Activated CD4-positive, alpha-beta T cell treated with anti-CD3 and anti-CD28 coated beads, Interleukin-2, amount 50 U/mL, for 16 hours (primary cell): ENCODE measurements around the gene NBL1.

Source experiments
- DNase-seq: peaks from one replicate; pipeline ENCODE4 v3.0.0-alpha.2; 2020

NBL1 gene

GRCh38 chr1:19676438-19676922, 32.4 kb downstream of the NBL1 start:
- peak; percentile 25 for DNase-seq

- DNase-seq, result no peak
Measured at GRCh38 chr1:19678493-19678892, 34.4 kb downstream of the NBL1 start.

GRCh38 chr1:19678931-19679453, 34.9 kb downstream of the NBL1 start:
- no peak for DNase-seq

- no peak for DNase-seq
Measured at GRCh38 chr1:19679691-19680090, 35.6 kb downstream of the NBL1 start.

GRCh38 chr1:19680644-19681043, 36.5 kb downstream of the NBL1 start:
- DNase-seq, result no peak

GRCh38 chr1:19682257-19682656, 38.1 kb downstream of the NBL1 start:
- DNase-seq, result no peak

- DNase-seq, result no peak
Measured at GRCh38 chr1:19682901-19683300, 38.8 kb downstream of the NBL1 start.

- no peak for DNase-seq
Measured at GRCh38 chr1:19683351-19683750, 39.2 kb downstream of the NBL1 start.

- no peak for DNase-seq
Measured at GRCh38 chr1:19684677-19685076, 40.6 kb downstream of the NBL1 start.

- no peak for DNase-seq
Measured at GRCh38 chr1:19685994-19686393, 41.9 kb downstream of the NBL1 start.

- no peak for DNase-seq
Measured at GRCh38 chr1:19687414-19687813, 43.3 kb downstream of the NBL1 start.

GRCh38 chr1:19688041-19688842, 44.1 kb downstream of the NBL1 start:
- no peak for DNase-seq

- no peak for DNase-seq
Measured at GRCh38 chr1:19689085-19689757, 45.1 kb downstream of the NBL1 start.

- DNase-seq, result no peak
Measured at GRCh38 chr1:19689856-19690255, 45.7 kb downstream of the NBL1 start.

GRCh38 chr1:19690342-19690741, 46.2 kb downstream of the NBL1 start:
- no peak for DNase-seq

GRCh38 chr1:19694298-19694697, 50.2 kb downstream of the NBL1 start:
- no peak for DNase-seq

GRCh38 chr1:19695772-19696171, 51.7 kb downstream of the NBL1 start:
- no peak for DNase-seq

GRCh38 chr1:19696820-19697219, 52.7 kb downstream of the NBL1 start:
- no peak for DNase-seq

GRCh38 chr1:19698181-19698580, 54.1 kb downstream of the NBL1 start:
- DNase-seq, result no peak

GRCh38 chr1:19700079-19700777, 56.1 kb downstream of the NBL1 start:
- no peak for DNase-seq

GRCh38 chr1:19703280-19703679, 59.2 kb downstream of the NBL1 start:
- DNase-seq, result no peak

GRCh38 chr1:19704247-19705113, 60.4 kb downstream of the NBL1 start:
- DNase-seq, result peak; percentile 57
